Adrenal gland (tissue), 12 donors: ENCODE data around the gene MAGI2. TPM values are rescaled to one million over a fixed set of nuclear protein-coding genes. Genes with fewer than 3 reads are reported as not detected.

Source experiments
- DNase-seq, 7 donors: peaks; one replicate each; pipeline ENCODE4 v3.0.0-alpha.2; 2019 to 2020
- H3K27ac ChIP-seq, 5 donors: fragments of 200-600 bp; sonication (generic) in 4 of 5; 1 replicate in 3 of 5; 2 replicates in 2 of 5; pipeline versions ENCODE4 v1.5.1 to v1.8.0; 2016 to 2020; ENCODE audit warnings: mild to moderate bottlenecking in 1 of 5
- H3K27me3 ChIP-seq: fragments of 200-600 bp; 2 replicates; pipeline ENCODE4 v1.8.0; 2021
- H3K36me3 ChIP-seq, 2 donors: fragments of 200-600 bp; replicated peaks in 1 of 2; 1 replicate in 1 of 2; 2 replicates in 1 of 2; pipeline versions ENCODE4 v1.5.1 to v1.8.0; 2018 to 2022
- H3K4me1 ChIP-seq, 2 donors: fragments of 200-600 bp; replicated peaks in 1 of 2; 1 replicate in 1 of 2; 2 replicates in 1 of 2; pipeline versions ENCODE4 v1.5.1 to v1.8.0; 2018 to 2021
- H3K4me3 ChIP-seq, 4 donors: fragments of 200-600 bp; sonication (generic) in 3 of 4; one replicate each; pipeline ENCODE4 v1.5.1; 2016 to 2018
- H3K9me3 ChIP-seq, 3 donors: fragments of 200-600 bp; sonication (generic) in 1 of 3; replicated peaks in 1 of 3; 1 replicate in 2 of 3; 2 replicates in 1 of 3; pipeline versions ENCODE4 v1.5.1 to v1.8.0; 2016 to 2021
- POLR2A ChIP-seq, 2 donors: fragments of 450-650 bp; IDR thresholded peaks; one replicate each; pipeline ENCODE4 v1.6.1; 2017; ENCODE audit warnings: antibody characterized with exemption in 2 of 2, mild to moderate bottlenecking in 2 of 2, moderate library complexity in 1 of 2
- WGBS, 4 donors: extraction: QIAGEN DNeasy Blood & Tissue Kit in 2 of 4; methylation state at CpG; one replicate each; pipeline versions ENCODE4 v1.1.5 to v1.1.7; 2013 to 2017; 5-methylcytosine and 5-hydroxymethylcytosine counted together
- intact Hi-C, 2 donors: fragments of 100-400 bp; cut with DNase I; formaldehyde crosslinking; loops; one replicate each; pipeline versions ENCODE4 v1.14.1 to v1.15.0; 2022 to 2023
- polyA plus RNA-seq, 3 donors: library from polyadenylated mRNA; stranded (reverse); fragments of 200-250 nt in 2 of 3; fragments of 350-450 nt in 1 of 3; fragmentation: Illumina TruSeq in 1 of 3; extraction: RNeasy Lipid Tissue Mini Kit (QIAGEN cat#74804) in 1 of 3; gene quantifications; one replicate each; pipeline ENCODE4 v1.2.3, GENCODE V29; 2013 to 2014
- total RNA-seq, 9 donors: library from RNA; depleted of rRNA in 4 of 9; stranded (reverse); fragments of >200 nt in 4 of 9; fragments of 120-200 nt in 1 of 9; fragmentation: NEBNext Ultra II Directional in 1 of 9; extraction: Animal tissue kit (Norgen Biotek cat#: 25700) in 1 of 9; gene quantifications; one replicate each; pipeline versions ENCODE4 v1.1.0 to v1.2.4, GENCODE V29; 2013 to 2023
- TF ChIP-seq, protein P1 (sequence below), 6 experiments: fragments of 450-650 bp in 4 of 6; fragments of 200-600 bp in 2 of 6; sonication (generic) in 1 of 6; IDR thresholded peaks; 1 replicate in 5 of 6; 2 replicates in 1 of 6; pipeline versions ENCODE4 v1.5.1 to v1.8.0; 2016 to 2021; ENCODE audit warnings: antibody characterized with exemption in 6 of 6, mild to moderate bottlenecking in 2 of 6, moderate library complexity in 1 of 6
- donor health status: healthy with polysubstance abuse.
- donor health status: Bipolar disorder and iron deficiency.
- donor health status: DM: yes; HTN: yes; CAD: no.
- donor health status: DM: no; HTN: no; CAD: no.
- donor health status: DM: no; HTN: no; CAD: no.
- donor health status: DM: yes; HTN: yes; CAD: no.

Gene MAGI2
- total and polyA plus RNA-seq, 12 donors = 3.2 to 37.1 (median 17.1) TPM

DNA sequence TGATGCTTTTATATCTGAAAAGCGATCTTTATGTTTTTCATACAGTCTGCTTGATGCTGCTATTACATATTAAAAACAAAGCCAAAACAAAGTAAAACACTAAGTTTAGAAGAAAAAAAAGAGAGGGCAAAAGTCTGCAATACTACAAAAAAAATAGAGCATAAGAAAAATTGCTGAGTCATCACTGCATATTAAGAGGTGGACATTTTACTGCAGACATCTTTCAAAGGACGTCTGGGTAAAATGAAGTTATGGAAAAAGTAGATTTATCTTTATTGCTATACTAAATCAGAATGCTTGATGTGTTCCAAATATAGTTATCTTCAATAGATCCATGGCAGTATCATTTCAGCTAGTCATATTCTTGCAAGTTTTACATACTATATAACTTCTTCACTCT is 172.0 kb downstream of the MAGI2 start:
- TF ChIP-seq, protein P1, sequence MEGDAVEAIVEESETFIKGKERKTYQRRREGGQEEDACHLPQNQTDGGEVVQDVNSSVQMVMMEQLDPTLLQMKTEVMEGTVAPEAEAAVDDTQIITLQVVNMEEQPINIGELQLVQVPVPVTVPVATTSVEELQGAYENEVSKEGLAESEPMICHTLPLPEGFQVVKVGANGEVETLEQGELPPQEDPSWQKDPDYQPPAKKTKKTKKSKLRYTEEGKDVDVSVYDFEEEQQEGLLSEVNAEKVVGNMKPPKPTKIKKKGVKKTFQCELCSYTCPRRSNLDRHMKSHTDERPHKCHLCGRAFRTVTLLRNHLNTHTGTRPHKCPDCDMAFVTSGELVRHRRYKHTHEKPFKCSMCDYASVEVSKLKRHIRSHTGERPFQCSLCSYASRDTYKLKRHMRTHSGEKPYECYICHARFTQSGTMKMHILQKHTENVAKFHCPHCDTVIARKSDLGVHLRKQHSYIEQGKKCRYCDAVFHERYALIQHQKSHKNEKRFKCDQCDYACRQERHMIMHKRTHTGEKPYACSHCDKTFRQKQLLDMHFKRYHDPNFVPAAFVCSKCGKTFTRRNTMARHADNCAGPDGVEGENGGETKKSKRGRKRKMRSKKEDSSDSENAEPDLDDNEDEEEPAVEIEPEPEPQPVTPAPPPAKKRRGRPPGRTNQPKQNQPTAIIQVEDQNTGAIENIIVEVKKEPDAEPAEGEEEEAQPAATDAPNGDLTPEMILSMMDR (IDR thresholded peaks at IDR 0.05) = no peak
- no peak for TF ChIP-seq POLR2A (IDR thresholded peaks at IDR 0.05)
- H3K9me3 ChIP-seq = no peaks in the 10 kb centered on the region
- H3K27me3 ChIP-seq = no peaks in the 10 kb centered on the region
- no peak overlapping the region for H3K4me3 ChIP-seq
- H3K27ac ChIP-seq = no peak overlapping the region
- intact Hi-C loops = no loop called here
- H3K4me1 ChIP-seq = peaks cover 0 to 17% of the 10 kb centered on the region in 2 donors
- WGBS, 4 donors = 49 to 67% (median 56%) methylated on average over 2 of the region's 2 CpGs
- no peaks in the 10 kb centered on the region for H3K36me3 ChIP-seq
- no peak for DNase-seq

DNA sequence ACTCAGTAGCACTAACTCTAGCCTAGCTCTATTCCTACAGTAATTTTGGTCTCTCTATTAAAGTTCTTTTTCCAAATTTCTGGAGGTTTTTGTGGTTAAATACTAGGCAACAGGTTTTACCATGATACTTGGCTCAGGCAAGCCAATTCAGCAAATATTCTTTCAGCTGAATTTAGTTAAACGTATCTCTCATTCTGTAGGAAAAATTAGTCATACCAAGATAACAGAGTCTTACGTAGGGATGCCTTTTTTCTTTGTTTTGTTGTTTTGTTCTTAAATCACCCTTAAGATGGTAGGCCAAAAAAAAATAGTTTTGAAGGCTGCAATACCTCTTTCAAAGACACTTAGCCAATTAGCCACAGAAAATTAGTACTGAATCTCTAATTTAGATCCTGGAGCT is 180.5 kb downstream of the MAGI2 start:
- no peak overlapping the region for H3K27ac ChIP-seq
- TF ChIP-seq, protein P1 (IDR thresholded peaks at IDR 0.05) = no peak
- TF ChIP-seq POLR2A (IDR thresholded peaks at IDR 0.05) = no peak
- H3K27me3 ChIP-seq = no peaks in the 10 kb centered on the region
- H3K4me3 ChIP-seq = no peak overlapping the region
- intact Hi-C loops = no loop called here
- WGBS, 4 donors = 54 to 56% (median 55%) methylated on average over 2 of the region's 2 CpGs
- H3K4me1 ChIP-seq = peaks cover 0 to 8% of the 10 kb centered on the region in 2 donors
- no peaks in the 10 kb centered on the region for H3K9me3 ChIP-seq
- no peak for DNase-seq
- H3K36me3 ChIP-seq = no peaks in the 10 kb centered on the region

DNA sequence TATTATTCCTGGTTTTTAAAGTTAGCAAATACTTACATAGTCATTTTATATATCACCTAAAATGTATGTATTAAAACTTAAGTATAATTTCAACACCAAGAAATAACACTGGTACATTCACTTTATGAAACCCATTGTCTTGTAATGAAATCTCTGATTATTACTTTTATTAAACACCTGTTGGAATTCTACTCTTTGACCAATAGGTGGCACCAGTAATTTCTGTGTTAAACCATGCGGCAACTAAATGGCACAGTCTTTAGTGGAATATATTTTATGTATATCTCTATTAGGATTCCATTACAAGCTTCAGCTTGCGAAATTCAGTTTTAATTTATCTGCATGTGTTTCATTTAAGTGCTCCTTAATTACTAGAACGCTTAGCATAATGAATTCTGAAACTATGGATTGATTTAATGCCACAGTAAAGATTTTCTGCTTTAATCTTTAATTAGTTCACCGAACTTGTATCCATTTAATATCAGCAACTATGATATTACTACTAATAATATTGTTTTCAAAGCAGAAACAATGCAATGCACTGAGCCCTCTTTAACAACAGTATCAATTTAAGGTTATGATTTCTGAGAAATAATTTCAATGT is 181.3 kb downstream of the MAGI2 start:
- no peak for DNase-seq
- intact Hi-C loops = no loop called here
- no peaks in the 10 kb centered on the region for H3K36me3 ChIP-seq
- H3K4me1 ChIP-seq = peaks cover 0 to 10% of the 10 kb centered on the region in 2 donors
- no peaks in the 10 kb centered on the region for H3K9me3 ChIP-seq
- no peaks in the 10 kb centered on the region for H3K27me3 ChIP-seq
- WGBS, 4 donors = 35 to 42% (median 38%) methylated on average over 4 of the region's 4 CpGs
- H3K27ac ChIP-seq = no peak overlapping the region
- no peak overlapping the region for H3K4me3 ChIP-seq
- TF ChIP-seq, protein P1 (IDR thresholded peaks at IDR 0.05) = peak; percentile 45 to 69 (median 57)
- TF ChIP-seq POLR2A (IDR thresholded peaks at IDR 0.05) = no peak

DNA sequence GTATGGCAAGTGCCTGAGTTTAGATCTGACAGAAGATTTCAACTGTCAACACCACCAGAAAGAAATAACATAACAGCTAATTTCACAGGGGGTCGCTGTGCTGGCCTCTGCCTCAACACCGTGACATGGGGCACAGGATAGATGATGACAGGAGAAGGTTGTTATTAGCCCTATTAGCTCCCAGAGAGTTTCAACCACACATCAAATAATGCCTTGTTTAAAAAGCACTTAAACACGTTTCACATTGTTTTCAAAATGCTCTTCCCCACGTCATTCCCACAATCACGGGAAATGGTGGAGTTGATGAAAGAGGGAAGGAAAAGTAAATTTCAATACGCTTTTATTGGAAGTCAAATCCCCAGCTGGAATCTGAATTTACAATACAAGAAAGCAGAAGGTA is 184.7 kb downstream of the MAGI2 start:
- H3K36me3 ChIP-seq = no peaks in the 10 kb centered on the region

More for the DNA sequence above, 184.7 kb downstream of the MAGI2 start:
- no peaks in the 10 kb centered on the region for H3K27me3 ChIP-seq
- intact Hi-C loops = no loop called here
- peaks cover 0 to 10% of the 10 kb centered on the region in 2 donors for H3K4me1 ChIP-seq
- no peak overlapping the region for H3K27ac ChIP-seq
- no peaks in the 10 kb centered on the region for H3K9me3 ChIP-seq
- WGBS, 4 donors = 67 to 84% (median 75%) methylated on average over 6 of the region's 6 CpGs
- TF ChIP-seq, protein P1 (IDR thresholded peaks at IDR 0.05) = no peak
- no peak for TF ChIP-seq POLR2A (IDR thresholded peaks at IDR 0.05)
- no peak overlapping the region for H3K4me3 ChIP-seq
- DNase-seq = no peak
